ENCODE results near the gene ERCC6L2. TPM values are rescaled to one million over a fixed set of nuclear protein-coding genes. Genes with fewer than 3 reads are reported as not detected.

The ERCC6L2 gene
- total RNA-seq, 1 donor = 102 TPM

DNA sequence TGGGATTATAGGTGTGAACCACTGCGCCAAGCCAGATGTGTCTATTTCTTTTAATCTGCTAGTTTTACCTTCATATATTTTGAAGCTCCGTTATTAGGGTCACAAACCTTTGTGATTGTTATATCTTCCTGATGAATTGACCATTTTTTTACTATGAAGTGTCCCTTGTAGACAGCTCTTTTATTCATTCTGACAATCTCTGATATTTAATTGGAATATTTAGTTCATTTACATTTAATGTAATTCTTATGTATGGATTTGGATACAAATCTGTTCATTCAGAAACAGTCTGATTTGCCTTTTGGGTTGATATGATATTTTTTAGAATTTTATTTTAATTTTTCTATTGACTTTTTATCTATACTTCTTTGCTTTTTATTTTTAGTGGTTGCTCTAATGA lies 17.2 kb downstream of the ERCC6L2 start:
- TF ChIP-seq, protein P1, sequence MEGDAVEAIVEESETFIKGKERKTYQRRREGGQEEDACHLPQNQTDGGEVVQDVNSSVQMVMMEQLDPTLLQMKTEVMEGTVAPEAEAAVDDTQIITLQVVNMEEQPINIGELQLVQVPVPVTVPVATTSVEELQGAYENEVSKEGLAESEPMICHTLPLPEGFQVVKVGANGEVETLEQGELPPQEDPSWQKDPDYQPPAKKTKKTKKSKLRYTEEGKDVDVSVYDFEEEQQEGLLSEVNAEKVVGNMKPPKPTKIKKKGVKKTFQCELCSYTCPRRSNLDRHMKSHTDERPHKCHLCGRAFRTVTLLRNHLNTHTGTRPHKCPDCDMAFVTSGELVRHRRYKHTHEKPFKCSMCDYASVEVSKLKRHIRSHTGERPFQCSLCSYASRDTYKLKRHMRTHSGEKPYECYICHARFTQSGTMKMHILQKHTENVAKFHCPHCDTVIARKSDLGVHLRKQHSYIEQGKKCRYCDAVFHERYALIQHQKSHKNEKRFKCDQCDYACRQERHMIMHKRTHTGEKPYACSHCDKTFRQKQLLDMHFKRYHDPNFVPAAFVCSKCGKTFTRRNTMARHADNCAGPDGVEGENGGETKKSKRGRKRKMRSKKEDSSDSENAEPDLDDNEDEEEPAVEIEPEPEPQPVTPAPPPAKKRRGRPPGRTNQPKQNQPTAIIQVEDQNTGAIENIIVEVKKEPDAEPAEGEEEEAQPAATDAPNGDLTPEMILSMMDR (IDR thresholded peaks at IDR 0.05; ENCODE audit: insufficient read depth, low read depth, low read length) = no peak
- no peak overlapping the region for H3K4me3 ChIP-seq (ENCODE audit: low read depth, low read length)
- no peak for DNase-seq (ENCODE audit: low read depth)

DNA sequence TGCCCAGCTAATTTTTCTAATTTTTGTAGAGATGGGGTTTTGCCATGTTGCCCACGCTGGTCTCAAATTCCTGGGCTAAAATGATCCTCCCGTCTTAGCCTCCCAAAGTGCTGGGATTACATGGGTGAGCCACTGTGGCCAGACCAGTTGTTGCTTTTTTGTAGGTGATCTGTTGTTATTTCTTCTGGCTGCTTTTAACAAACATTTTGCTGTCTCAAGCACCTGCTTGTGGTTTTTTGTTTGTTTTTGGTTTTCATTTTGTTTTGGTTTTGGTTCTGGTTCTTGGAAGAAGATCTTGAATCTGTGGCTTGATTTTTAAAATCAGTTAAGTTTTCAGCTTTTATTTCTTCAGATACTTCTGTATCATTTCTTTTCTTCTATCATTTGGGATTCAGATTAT lies 21.1 kb downstream of the ERCC6L2 start:
- TF ChIP-seq, protein P1 (IDR thresholded peaks at IDR 0.05; ENCODE audit: insufficient read depth, low read depth, low read length) = no peak
- no peak for DNase-seq (ENCODE audit: low read depth)
- H3K4me3 ChIP-seq (ENCODE audit: low read depth, low read length) = no peak overlapping the region

DNA sequence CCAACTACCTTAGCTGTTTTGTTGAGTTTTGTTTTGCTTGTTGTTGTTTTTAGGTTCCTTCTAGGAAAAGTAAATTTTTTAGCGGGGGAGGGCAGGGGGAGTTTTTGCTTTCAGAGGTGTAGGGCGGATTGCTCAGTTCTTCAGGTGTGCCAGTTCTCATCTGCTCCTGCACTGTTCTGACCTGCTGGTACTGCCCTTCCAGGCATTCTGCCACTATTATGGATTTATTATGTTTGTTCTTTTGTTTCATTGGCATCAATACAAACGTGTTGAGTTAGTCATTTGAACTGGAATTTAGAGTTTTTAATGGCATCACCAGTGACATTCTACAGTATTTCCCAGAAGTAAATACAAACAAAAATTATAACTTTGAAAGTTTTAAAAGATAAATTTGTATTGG lies 26.0 kb downstream of the ERCC6L2 start:
- DNase-seq (ENCODE audit: low read depth) = no peak
- TF ChIP-seq, protein P1 (IDR thresholded peaks at IDR 0.05; ENCODE audit: insufficient read depth, low read depth, low read length) = no peak

DNA sequence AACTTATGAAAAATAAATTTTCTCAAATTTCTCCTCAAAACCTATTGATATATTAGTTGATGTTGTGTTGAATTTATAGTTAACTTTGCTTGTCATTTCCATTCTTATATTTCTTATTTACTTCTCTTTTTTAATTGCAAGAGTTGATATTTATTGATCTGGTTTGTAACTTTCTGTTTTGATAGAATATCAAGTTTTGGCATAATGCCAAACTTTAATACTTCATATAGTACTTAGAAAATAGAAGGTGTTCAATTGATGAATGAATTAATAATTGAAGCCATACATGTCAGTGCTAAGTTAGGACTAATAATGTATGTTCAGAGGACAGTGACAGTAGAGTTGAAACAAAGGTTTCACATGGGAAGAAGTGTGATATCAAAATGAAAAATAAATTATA lies 27.9 kb downstream of the ERCC6L2 start:
- TF ChIP-seq, protein P1 (IDR thresholded peaks at IDR 0.05; ENCODE audit: insufficient read depth, low read depth, low read length) = no peak
- DNase-seq (ENCODE audit: low read depth) = no peak
- H3K4me3 ChIP-seq (ENCODE audit: low read depth, low read length) = no peak overlapping the region

More for the DNA sequence above, 26.0 kb downstream of the ERCC6L2 start:
- no peak overlapping the region for H3K4me3 ChIP-seq (ENCODE audit: low read depth, low read length)

DNA sequence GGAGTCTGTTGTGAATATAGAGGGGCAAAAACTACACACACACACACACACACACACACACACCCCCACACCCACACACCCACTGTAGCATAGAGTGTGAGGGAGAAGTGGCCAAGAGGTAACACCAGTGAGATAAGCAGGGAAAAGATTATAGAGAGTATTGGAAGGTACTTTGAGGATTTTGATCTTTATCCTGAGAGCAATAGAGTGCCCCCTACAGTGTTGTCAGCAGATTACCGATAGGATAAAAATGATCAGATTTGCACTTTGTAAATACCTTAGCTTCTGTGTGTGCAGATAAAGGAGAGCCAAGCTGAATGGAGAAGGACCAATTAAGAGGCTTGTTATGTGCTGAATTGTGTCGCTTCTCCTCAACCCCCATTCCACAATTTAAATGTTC lies 32.3 kb downstream of the ERCC6L2 start:
- H3K4me3 ChIP-seq (ENCODE audit: low read depth, low read length) = no peak overlapping the region
- no peak for DNase-seq (ENCODE audit: low read depth)
- TF ChIP-seq, protein P1 (IDR thresholded peaks at IDR 0.05; ENCODE audit: insufficient read depth, low read depth, low read length) = peak; percentile 40

DNA sequence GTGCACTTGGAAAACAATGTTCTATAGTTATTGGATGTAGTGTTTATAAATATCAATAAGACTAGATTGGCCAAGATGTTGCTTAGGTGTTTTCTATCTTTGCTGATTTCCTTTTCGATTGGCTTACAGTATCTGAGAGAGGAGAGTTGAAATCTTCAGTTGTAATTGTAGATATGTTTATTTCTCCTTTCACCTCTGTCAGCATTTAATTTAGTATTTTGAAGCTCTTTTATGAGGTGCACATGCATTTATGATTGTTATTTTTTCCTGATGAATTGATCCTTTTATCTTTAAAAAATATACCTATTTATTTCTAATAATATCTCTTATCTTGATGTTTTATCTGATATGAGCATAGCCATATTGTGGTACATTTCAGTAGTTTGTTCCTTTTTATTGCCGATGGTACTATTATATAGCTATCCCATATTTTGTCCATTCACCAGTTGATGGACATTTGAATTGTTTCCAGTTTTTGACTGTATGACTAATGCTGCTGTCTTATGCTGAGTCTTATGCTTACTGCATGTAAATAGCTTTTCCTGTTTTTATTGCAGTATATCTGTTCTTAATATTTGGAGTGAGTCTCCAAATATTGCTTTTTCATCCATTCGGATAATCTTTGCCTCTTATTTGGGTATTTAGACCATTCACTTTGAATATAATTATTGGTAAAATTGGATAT lies 34.7 kb downstream of the ERCC6L2 start:
- TF ChIP-seq, protein P1 (IDR thresholded peaks at IDR 0.05; ENCODE audit: insufficient read depth, low read depth, low read length) = no peak
- H3K4me3 ChIP-seq (ENCODE audit: low read depth, low read length) = no peak overlapping the region
- no peak for DNase-seq (ENCODE audit: low read depth)
